NCI-H1417 (cell line): ENCODE measurements around the gene ZNF555.
"Not testable (repeated sequence)": the region's sequence is repeated elsewhere in the genome, so short reads cannot be mapped to it uniquely, and the experiment has no call there.

Source experiments
- DNase-seq, 3 experiments: peaks; one replicate each; lab custom pipeline; 2025; lab: John Stamatoyannopoulos, UW

Gene ZNF555

GRCh38 chr19:2807379-2808128 is 33.7 kb upstream of the ZNF555 start:
- DNase-seq = no peak

GRCh38 chr19:2808129-2808941 is 32.9 kb upstream of the ZNF555 start:
- no peak for DNase-seq

GRCh38 chr19:2809387-2810140 is 31.7 kb upstream of the ZNF555 start:
- DNase-seq = no peak

GRCh38 chr19:2810141-2811091 is 30.9 kb upstream of the ZNF555 start:
- DNase-seq = no peak

- no peak for DNase-seq
Measured at GRCh38 chr19:2811221-2811722, 30.0 kb upstream of the ZNF555 start.

- no peak for DNase-seq
Measured at GRCh38 chr19:2811735-2812413, 29.4 kb upstream of the ZNF555 start.

GRCh38 chr19:2812414-2813234 is 28.7 kb upstream of the ZNF555 start:
- no peak for DNase-seq

GRCh38 chr19:2813235-2814160 is 27.8 kb upstream of the ZNF555 start:
- DNase-seq = no peak

- DNase-seq = no peak
Measured at GRCh38 chr19:2814426-2814825, 26.8 kb upstream of the ZNF555 start.

GRCh38 chr19:2815191-2815614 is 26.1 kb upstream of the ZNF555 start:
- DNase-seq = no peak

- no peak for DNase-seq
Measured at GRCh38 chr19:2815923-2816322, 25.4 kb upstream of the ZNF555 start.

GRCh38 chr19:2816641-2817040 is 24.6 kb upstream of the ZNF555 start:
- no peak for DNase-seq

GRCh38 chr19:2817237-2817829 is 23.9 kb upstream of the ZNF555 start:
- DNase-seq = not testable (repeated sequence)

GRCh38 chr19:2819540-2820111 is 21.6 kb upstream of the ZNF555 start, which contains the start of gene ZNF554:
TSS of gene ZNF554 (plus strand) at chr19:2819868. CDS start at chr19:2820072, 204 bp downstream.
- peak; percentile 96 to 99 (median 98) for DNase-seq

GRCh38 chr19:2820112-2820702 is 21.1 kb upstream of the ZNF555 start:
- peak in 2 of 3 experiments; percentile 60 to 78 for DNase-seq

GRCh38 chr19:2822846-2823245 is 18.4 kb upstream of the ZNF555 start:
- no peak for DNase-seq

- no peak for DNase-seq
Measured at GRCh38 chr19:2823646-2824045, 17.6 kb upstream of the ZNF555 start.
